Neuronal stem cell (in vitro differentiated cells): Measurements from ENCODE around the gene QSOX1.
"Not testable (repeated sequence)": the region's sequence is repeated elsewhere in the genome, so short reads cannot be mapped to it uniquely, and the experiment has no call there.

Experiments
- DNase-seq: peaks from one replicate; pipeline ENCODE4 v3.0.0-alpha.2; 2013; ENCODE audit warnings: low spot score
- H2AFZ ChIP-seq: one replicate; pipeline ENCODE4 v1.6.1; 2013; ENCODE audit warnings: mild to moderate bottlenecking, low read length, inconsistent platforms
- H2AK5ac ChIP-seq: 2 replicates; pipeline ENCODE4 v1.6.1; 2013; ENCODE audit warnings: low read depth, mild to moderate bottlenecking, inconsistent platforms, low read length, moderate library complexity, mixed read lengths
- H2BK120ac ChIP-seq: 2 replicates; pipeline ENCODE4 v1.6.1; 2013; ENCODE audit warnings: low read depth, mild to moderate bottlenecking, inconsistent platforms, low read length, moderate library complexity, mixed read lengths
- H2BK12ac ChIP-seq: one replicate; pipeline ENCODE4 v1.6.1; 2013; ENCODE audit warnings: low read length, inconsistent platforms
- H2BK15ac ChIP-seq: 2 replicates; pipeline ENCODE4 v1.6.1; 2013; ENCODE audit warnings: mild to moderate bottlenecking, low read length, inconsistent platforms, mixed read lengths
- H2BK5ac ChIP-seq: one replicate; pipeline ENCODE4 v1.6.1; 2013; ENCODE audit warnings: inconsistent platforms, mild to moderate bottlenecking, low read length, moderate library complexity
- H3K14ac ChIP-seq: one replicate; pipeline ENCODE4 v1.6.1; 2013; ENCODE audit warnings: low read length, inconsistent platforms
- H3K18ac ChIP-seq: 2 replicates; pipeline ENCODE4 v1.6.1; 2013; ENCODE audit warnings: low read length, inconsistent platforms
- H3K23ac ChIP-seq: 2 replicates; pipeline ENCODE4 v1.6.1; 2013; ENCODE audit warnings: low read depth, mild to moderate bottlenecking, mixed read lengths, low read length, inconsistent platforms; ENCODE audit not compliant: poor library complexity
- H3K27ac ChIP-seq: replicated peaks from 3 replicates; pipeline ENCODE4 v1.5.1; 2013; ENCODE audit warnings: low read length, inconsistent platforms
- H3K27me3 ChIP-seq, 3 experiments: 2 replicates each; pipeline ENCODE4 v1.6.1; 2013; ENCODE audit warnings: low read length in 3 of 3, mild to moderate bottlenecking in 2 of 3, inconsistent platforms in 1 of 3, low read depth in 1 of 3, mixed read lengths in 1 of 3, moderate library complexity in 1 of 3; ENCODE audit not compliant: control insufficient read depth in 3 of 3, insufficient read depth in 3 of 3
- H3K36me3 ChIP-seq, 2 donors: replicated peaks in 1 of 2; 2 replicates each; pipeline ENCODE4 v1.6.1; 2013; ENCODE audit warnings: low read length in 2 of 2; ENCODE audit not compliant: control insufficient read depth in 2 of 2, insufficient read depth in 2 of 2
- H3K4ac ChIP-seq: 2 replicates; pipeline ENCODE4 v1.6.1; 2013; ENCODE audit warnings: inconsistent platforms, mild to moderate bottlenecking, low read length, moderate library complexity
- H3K4me1 ChIP-seq, 2 donors: 1 replicate in 1 of 2; 2 replicates in 1 of 2; pipeline ENCODE4 v1.6.1; 2013; ENCODE audit warnings: low read length in 2 of 2, low read depth in 1 of 2; ENCODE audit not compliant: control insufficient read depth in 2 of 2, insufficient read depth in 1 of 2
- H3K4me2 ChIP-seq: one replicate; pipeline ENCODE4 v1.6.1; 2013; ENCODE audit warnings: mild to moderate bottlenecking, low read length, inconsistent platforms; ENCODE audit not compliant: insufficient read depth, poor library complexity, severe bottlenecking
- H3K4me3 ChIP-seq, 2 donors: 2 replicates each; pipeline ENCODE4 v1.5.1; 2013; ENCODE audit warnings: low read length in 2 of 2, mild to moderate bottlenecking in 2 of 2, inconsistent platforms in 1 of 2, moderate library complexity in 1 of 2
- H3K79me1 ChIP-seq: one replicate; pipeline ENCODE4 v1.6.1; 2013; ENCODE audit warnings: low read depth, mild to moderate bottlenecking, inconsistent platforms, low read length, moderate library complexity
- H3K9ac ChIP-seq: one replicate; pipeline ENCODE4 v1.6.1; 2013; ENCODE audit warnings: mild to moderate bottlenecking, low read depth, low read length, inconsistent platforms; ENCODE audit not compliant: poor library complexity
- H3K9me3 ChIP-seq, 2 donors: replicated peaks in 1 of 2; 2 replicates each; pipeline versions ENCODE3 to v1.6.1; 2013; ENCODE audit warnings: low read length in 2 of 2, mild to moderate bottlenecking in 2 of 2, inconsistent platforms in 1 of 2, low read depth in 1 of 2, mixed read lengths in 1 of 2, moderate library complexity in 1 of 2; ENCODE audit not compliant: control insufficient read depth in 2 of 2, insufficient read depth in 1 of 2
- H4K8ac ChIP-seq: one replicate; pipeline ENCODE4 v1.6.1; 2013; ENCODE audit warnings: low read depth, mild to moderate bottlenecking, inconsistent platforms, low read length, moderate library complexity
- H4K91ac ChIP-seq: one replicate; pipeline ENCODE4 v1.6.1; 2013; ENCODE audit warnings: low read length, low read depth, mild to moderate bottlenecking, inconsistent platforms; ENCODE audit not compliant: poor library complexity
- WGBS, 2 donors: extraction: QIAGEN DNeasy Blood & Tissue Kit; methylation state at CpG; one replicate each; pipeline ENCODE4 v1.1.7; 2013; ENCODE audit warnings: missing lambda C conversion rate in 2 of 2, mixed read lengths in 1 of 2; ENCODE audit not compliant: insufficient read length in 2 of 2, insufficient replicate concordance in 1 of 2; ENCODE audit errors: extremely low coverage in 2 of 2; 5-methylcytosine and 5-hydroxymethylcytosine counted together

The QSOX1 gene

GRCh38 chr1:180202588-180202987 is 47.9 kb downstream of the QSOX1 start:
- H2BK15ac ChIP-seq, H3K27me3 ChIP-seq, H3K27ac ChIP-seq, H2BK120ac ChIP-seq, H3K36me3 ChIP-seq, H4K91ac ChIP-seq, H3K4me2 ChIP-seq, DNase-seq, H2AFZ ChIP-seq, H2BK5ac ChIP-seq, H2AK5ac ChIP-seq, H3K4ac ChIP-seq, H3K23ac ChIP-seq, H3K4me3 ChIP-seq, H3K79me1 ChIP-seq, H2BK12ac ChIP-seq, H3K9ac ChIP-seq, H4K8ac ChIP-seq, H3K9me3 ChIP-seq, H3K14ac ChIP-seq, H3K4me1 ChIP-seq, H3K18ac ChIP-seq: not testable (repeated sequence)
- WGBS, 2 donors, result no CpG with 5 or more reads among the region's 5 CpGs

GRCh38 chr1:180204231-180204630 is 49.6 kb downstream of the QSOX1 start:
- Histone ChIP-seq H3K4me3 (no peak overlapping the region), H3K27ac (no peak overlapping the region), H4K91ac (no peak overlapping the region), H3K36me3 (no peaks in the 10 kb centered on the region), H3K9me3 (no peaks in the 10 kb centered on the region), H2BK12ac (no peak overlapping the region), H3K4ac (no peak overlapping the region), H3K27me3 (peaks cover 0 to 24% (median 0%) of the 10 kb centered on the region in 3 experiments), H4K8ac (no peak overlapping the region), H2BK120ac (no peak overlapping the region), H3K9ac (no peak overlapping the region), H3K79me1 (no peaks in the 10 kb centered on the region), H3K4me1 (no peaks in the 10 kb centered on the region), H2BK5ac (no peak overlapping the region), H3K14ac (no peak overlapping the region), H2BK15ac (no peak overlapping the region), H3K18ac (no peak overlapping the region), H3K4me2 (no peak overlapping the region), H2AK5ac (no peak overlapping the region), H2AFZ (no peak overlapping the region), H3K23ac (no peak overlapping the region)
- WGBS, 2 donors, result no CpG with 5 or more reads among the region's 6 CpGs
- DNase-seq, result no peak

DNA sequence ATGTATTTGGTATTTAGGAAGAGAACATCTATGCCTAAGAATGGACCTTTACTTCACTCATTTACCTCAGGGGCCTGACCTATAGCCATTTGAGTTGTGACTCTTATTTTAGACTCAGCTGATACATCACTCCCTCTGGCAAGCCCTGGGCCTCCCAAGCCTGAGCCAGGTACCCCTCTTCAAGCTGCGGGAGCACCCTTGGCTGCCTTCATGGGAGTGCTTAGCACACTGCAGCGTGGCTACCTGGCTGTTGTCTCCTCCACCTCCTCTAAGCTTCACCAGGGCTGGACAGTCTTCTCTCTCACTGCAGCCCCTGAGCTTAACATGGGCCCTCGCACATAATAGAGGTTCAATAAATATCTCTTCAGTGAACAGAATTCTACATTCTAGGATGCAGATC is 51.9 kb downstream of the QSOX1 start:
- Histone ChIP-seq H3K4me2 (no peak overlapping the region), H3K36me3 (no peaks in the 10 kb centered on the region), H2BK120ac (no peak overlapping the region), H3K14ac (no peak overlapping the region), H4K8ac (no peak overlapping the region), H3K79me1 (no peaks in the 10 kb centered on the region), H3K4me1 (peaks cover 2% of the 10 kb centered on the region in 2 donors), H2AFZ (no peak overlapping the region), H4K91ac (no peak overlapping the region), H3K4ac (no peak overlapping the region), H3K27me3 (peaks cover 0 to 26% (median 0%) of the 10 kb centered on the region in 3 experiments), H3K23ac (no peak overlapping the region), H2AK5ac (no peak overlapping the region), H3K27ac (no peak overlapping the region), H2BK5ac (no peak overlapping the region), H3K18ac (no peak overlapping the region), H2BK15ac (no peak overlapping the region), H3K9me3 (no peaks in the 10 kb centered on the region), H3K4me3 (no peak overlapping the region), H2BK12ac (no peak overlapping the region), H3K9ac (no peak overlapping the region)
- no CpG with 5 or more reads among the region's 3 CpGs for WGBS, 2 donors
- DNase-seq, result no peak

- H2BK120ac ChIP-seq, result peak overlapping the region; percentile 78
- no CpG with 5 or more reads among the region's 4 CpGs for WGBS, 2 donors
- peaks cover 0 to 30% (median 0%) of the 10 kb centered on the region in 3 experiments for H3K27me3 ChIP-seq
- no peak overlapping the region for H3K4me3 ChIP-seq
- H3K79me1 ChIP-seq, result no peaks in the 10 kb centered on the region
- no peak overlapping the region for H4K91ac ChIP-seq
- peaks cover 2% of the 10 kb centered on the region in 2 donors for H3K4me1 ChIP-seq
- no peak overlapping the region for H3K4ac ChIP-seq
- no peak overlapping the region for H2BK5ac ChIP-seq
- no peak overlapping the region for H3K14ac ChIP-seq
- no peak overlapping the region for H2AFZ ChIP-seq
- H3K27ac ChIP-seq, result no peak overlapping the region
- no peak overlapping the region for H2AK5ac ChIP-seq
- H2BK12ac ChIP-seq, result no peak overlapping the region
- no peak for DNase-seq
- no peak overlapping the region for H3K18ac ChIP-seq
- H3K9ac ChIP-seq, result no peak overlapping the region
- H3K4me2 ChIP-seq, result no peak overlapping the region
- no peak overlapping the region for H4K8ac ChIP-seq
- H3K9me3 ChIP-seq, result no peaks in the 10 kb centered on the region
- H3K23ac ChIP-seq, result no peak overlapping the region
- H3K36me3 ChIP-seq, result no peaks in the 10 kb centered on the region
- peak overlapping the region; percentile 9 for H2BK15ac ChIP-seq
These were observed 53.6 kb downstream of the QSOX1 start for GRCh38 chr1:180208264-180208663.
